GM21723 (cell line): ENCODE results near the gene DNAAF1.
A peak's percentile ranks its signal among the peaks of the same experiment; 100 is the strongest.

Source experiments
- ATAC-seq: cut with Tn5 transposase; IDR thresholded peaks from one replicate; pipeline ENCODE4 v1.9.1; 2021; ENCODE audit warnings: mild to moderate bottlenecking, moderate library complexity; ENCODE audit not compliant: unreplicated experiment

Gene DNAAF1

DNA sequence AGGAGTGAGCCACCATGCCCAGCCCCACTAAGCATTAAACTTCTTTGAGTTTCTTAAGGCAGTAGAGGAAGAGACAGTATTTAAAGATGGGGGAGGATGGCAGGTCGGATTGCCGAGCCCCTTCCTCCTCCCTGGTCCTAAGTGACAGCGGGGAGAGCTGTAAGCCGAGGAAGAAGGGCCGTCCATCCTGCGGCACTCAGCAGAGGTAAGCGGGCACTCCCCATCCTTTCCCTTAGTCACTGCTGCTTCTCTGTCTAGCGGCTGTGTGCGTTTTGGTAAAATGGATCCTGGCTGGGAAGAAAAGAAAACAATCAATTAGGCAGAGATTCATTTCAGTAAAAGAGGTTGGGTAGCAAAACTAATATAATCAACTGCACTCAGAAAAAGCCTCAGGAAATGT lies 13.9 kb downstream of the DNAAF1 start:
- ATAC-seq: no peak

DNA sequence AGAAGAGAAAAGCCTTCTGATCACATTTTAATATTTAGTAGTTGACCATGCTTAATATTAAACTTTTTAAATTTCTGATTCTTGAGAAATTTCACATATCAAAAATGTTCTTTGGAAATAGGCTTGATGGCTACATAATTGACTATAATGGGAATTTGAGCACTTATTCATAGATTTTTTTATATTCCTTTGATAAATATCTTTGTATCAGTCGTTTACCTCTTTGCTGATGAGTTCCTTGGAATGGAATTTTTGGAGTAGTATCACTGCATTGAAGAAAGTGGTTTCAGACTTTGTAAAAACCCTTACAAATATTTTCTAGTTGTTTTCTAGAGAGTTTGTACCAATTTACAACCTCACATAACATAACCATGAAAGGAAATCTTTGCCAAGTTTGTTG lies 14.7 kb downstream of the DNAAF1 start:
- ATAC-seq: no peak

DNA sequence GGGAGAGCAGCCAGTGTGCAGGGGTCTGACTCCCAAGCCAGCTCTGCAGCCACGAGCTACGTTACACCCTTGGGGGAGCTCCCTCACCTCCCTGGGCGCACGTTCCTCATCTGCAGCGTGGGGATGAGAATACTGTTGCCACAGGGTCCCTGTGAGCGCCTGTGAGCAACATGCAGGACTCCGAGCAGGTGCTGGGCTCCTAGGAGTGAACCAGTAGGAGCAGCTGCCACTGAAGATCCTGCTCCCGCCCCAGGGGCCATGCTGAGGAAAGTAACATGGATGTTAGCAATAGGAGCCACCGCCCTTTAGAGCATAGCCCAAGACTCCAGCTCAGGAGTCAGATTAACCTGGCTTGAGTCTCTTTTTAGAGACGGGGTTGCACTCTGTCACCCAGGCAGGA lies 15.9 kb downstream of the DNAAF1 start:
- ATAC-seq: no peak

DNA sequence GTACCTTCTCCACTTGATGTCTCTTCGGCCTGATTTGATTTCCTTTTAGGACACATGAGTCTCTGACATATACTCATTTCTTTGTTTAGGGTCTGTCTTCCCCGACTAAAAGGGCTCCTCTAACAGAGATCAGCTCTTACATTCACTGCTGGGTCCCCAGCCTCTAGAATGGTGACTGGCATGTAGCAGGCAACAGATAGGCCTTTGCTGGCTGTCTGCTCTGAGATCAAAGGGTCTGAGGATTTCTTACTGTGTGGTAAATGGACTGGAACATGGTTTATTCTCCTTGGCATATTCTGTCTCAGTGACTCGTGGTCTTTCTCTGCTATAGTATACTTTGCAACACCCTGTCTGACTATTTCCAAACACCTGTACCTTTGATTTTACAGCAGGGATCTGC lies 16.7 kb downstream of the DNAAF1 start:
- no peak for ATAC-seq

DNA sequence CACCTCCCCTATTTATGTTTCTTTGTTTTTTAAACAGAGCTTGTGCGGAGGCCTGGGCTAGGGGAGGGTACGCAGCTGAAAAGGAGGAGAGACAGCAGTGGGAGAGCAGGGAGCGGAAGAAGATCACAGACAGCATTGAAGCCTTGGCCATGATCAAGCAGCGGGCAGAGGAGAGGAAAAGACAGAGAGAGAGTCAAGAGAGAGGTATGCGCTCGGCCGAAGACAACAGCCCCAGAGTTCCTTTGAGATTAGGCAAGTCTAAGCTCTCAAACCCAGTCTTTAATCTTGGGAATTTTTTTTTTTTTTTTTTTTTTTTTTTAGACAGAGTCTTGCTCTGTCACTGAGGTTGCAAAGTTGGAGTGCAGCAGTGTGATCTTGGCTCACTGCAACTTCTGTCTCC lies 20.6 kb downstream of the DNAAF1 start:
- no peak for ATAC-seq

DNA sequence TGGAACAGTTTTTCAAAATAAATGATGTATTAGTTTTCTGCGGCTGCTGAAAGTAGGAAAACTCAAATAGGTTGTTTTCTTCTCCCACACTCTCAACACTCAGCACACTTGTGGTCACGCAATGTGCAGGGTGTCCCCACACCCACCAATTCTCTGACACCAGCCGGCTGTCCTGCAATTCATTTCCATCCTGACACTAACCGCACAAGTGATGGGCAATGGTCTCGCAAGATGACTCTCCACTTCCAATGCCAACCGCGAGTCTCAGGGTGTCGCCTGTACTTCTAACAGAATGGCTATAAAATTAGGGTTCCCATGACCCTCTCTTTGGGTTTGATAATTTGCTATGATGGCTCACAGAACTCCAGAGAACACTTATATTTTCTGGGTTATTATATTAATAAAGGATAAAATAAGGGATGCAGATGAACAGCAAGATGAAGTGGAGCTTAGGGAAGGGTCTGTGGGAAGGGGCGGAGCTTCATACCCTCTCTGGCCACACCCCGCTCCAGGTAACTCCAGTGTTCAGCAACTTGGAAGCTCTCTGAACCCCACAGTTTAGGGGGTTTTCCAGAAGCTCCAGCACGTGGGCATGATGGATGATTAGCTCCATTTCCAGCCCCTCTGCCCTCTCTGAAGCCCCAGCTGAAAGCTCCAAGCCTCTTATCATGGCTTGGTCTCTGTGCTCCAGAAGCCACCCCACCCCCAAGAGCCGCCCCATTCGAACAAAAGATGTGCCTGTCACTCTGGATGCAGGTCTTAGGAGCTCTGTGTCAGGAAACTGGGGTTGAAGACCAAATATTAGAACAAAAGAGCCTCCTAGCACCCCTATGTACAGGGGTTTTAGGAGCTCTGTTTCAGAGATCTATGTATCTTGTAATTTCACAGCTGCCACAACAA lies 21.9 kb downstream of the DNAAF1 start:
- no peak for ATAC-seq

DNA sequence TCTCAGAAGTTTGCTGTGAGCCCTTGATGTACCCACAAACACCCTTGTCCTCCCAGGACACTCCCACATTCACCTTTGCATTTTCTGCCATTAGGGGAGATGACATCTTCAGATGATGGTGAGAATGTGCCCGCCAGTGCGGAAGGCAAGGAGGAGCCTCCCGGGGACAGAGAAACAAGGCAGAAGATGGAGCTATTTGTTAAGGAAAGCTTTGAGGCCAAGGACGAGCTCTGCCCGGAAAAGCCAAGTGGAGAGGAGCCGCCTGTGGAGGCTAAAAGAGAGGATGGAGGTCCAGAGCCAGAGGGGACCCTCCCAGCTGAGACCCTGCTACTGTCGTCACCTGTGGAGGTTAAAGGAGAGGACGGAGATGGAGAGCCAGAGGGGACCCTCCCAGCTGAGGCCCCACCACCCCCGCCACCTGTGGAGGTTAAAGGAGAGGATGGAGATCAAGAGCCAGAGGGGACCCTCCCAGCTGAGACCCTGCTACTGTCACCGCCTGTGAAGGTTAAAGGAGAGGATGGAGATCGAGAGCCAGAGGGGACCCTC lies 24.7 kb downstream of the DNAAF1 start:
- no peak for ATAC-seq

DNA sequence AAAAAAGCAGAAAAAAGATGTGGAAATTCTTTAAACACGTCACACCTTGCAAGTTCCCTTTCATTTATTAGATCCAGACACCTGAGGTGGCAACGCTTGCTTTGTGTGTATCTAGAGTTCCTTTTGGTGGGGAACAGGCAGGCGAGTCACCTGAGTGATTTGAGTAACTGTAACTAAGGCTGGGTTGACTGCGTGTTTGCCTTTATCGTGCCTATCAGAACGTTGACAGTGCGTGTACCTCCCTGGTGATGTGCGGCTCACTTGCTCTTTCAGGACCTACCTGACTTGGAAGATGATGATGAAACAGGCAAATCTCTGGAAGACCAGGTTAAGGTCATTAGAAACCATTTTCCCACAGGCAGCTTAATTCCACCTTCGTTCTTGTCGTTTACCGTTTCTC lies 29.3 kb downstream of the DNAAF1 start:
- no peak for ATAC-seq

DNA sequence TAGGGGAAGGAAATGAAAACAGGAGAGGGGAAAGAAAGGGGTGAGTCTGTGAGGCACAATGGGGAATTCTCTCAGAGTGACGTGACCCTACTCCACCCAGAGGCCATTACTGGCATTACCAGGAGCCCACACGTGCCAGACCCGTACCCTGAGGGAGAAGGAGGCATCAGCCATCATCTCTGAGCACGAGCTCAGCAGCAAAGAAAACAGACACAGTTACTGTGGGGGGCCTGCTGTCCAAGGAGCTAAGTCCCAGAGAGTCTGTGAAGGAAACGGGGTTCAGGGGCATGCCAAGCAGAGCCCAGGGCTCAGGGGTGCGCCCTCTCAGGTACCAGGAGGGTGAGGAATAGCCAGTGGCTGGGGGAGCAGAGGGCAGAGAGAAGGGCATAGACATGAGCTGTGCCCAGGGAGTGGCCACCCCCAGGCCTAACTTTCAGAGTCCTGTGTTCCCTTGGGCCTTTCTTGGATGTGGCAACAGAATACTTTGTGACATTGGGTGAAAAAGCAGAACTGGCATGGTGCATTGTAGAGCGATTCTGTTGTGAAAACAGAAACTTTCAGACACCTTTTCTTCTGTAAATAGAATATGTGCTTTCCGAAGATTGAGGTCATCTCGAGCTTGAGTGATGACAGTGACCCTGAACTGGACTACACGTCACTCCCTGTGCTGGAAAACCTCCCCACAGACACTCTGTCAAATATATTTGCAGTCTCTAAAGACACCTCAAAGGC lies 30.4 kb downstream of the DNAAF1 start:
- peak; percentile 83 for ATAC-seq

DNA sequence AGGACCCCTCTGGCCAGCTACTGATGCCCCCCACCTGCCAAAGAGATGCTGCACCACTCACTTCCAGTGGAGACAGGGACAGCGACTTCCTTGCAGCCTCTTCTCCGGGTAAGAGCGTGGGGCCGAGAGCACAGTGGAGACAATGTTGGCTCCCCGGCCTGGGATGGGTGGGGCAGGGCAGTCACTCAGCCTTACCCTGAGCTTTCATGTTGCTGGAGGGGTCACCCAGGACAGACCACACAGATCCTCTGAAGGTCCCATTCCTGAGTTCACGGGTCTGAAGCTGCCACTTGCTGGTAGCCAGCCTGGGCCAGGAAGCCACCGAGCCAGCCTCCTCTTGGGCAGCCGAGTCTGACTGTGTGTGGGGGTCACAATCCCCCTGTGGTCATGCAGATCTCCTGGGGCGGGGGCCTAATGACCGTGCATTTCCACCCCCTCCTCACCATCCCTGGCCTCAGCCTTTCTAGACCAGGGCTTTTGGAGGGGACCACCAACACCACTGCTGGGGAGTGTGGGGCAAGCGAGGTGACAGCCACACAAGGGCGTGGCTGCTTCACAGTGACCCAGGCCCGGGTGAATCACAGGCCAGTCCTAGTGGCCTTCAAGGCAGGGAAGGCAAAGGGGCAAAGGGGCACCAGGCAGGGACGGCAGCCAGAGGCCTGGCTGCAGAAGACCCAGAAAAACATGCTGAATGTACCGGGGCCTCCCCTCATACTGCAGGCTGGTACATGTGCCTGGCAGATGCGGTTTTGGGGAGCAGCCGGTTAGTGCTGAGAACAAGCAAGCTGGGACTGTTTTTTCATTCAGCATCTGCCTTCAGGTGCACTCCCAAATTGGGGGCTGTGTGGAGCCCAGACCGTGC lies 31.3 kb downstream of the DNAAF1 start:
- ATAC-seq: no peak

DNA sequence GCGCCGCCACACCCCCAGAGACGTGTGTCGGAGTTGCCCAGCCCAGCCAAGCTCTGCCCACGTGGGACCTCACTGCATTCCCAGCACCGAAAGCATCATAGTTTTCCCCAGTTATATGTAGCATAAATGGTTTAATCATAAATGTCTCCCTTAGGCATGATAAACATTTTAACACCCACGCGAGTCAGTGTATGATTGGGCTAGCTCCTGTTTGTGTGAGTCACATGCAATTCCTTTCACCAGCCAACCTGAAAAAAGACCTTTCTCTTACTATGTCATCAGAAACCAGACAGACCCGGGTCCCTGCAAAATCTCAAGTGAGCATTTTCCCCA lies 32.6 kb downstream of the DNAAF1 start:
- ATAC-seq: no peak

DNA sequence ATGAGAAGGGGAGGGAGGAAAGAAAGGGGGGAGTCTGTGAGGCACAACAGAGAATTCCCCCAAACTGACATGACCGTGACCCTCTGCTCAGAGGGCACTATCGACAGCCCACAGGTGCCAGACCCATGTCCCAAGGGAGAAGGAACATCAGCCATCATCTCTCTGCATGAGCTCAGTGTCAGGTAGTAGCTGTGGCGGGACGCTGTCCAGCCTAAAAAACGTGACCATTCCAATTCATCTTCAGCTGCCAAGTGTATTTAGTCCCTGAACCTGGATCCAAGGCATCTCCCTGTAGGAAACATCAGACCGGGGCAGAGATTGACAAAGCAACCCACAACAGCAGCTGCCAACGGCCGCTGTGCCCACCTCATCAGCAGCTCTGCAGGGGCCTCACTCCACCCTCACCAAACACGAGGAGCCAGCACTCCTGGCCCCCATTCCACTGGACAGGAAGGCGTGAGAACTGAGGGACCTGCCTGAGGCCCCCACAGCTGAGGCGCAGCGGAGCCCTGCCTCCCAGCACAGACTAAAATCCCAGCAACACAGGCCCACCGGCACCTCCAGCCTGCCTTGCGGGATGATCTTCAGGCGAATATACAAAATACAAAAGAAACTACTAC lies 33.1 kb downstream of the DNAAF1 start:
- ATAC-seq: no peak

DNA sequence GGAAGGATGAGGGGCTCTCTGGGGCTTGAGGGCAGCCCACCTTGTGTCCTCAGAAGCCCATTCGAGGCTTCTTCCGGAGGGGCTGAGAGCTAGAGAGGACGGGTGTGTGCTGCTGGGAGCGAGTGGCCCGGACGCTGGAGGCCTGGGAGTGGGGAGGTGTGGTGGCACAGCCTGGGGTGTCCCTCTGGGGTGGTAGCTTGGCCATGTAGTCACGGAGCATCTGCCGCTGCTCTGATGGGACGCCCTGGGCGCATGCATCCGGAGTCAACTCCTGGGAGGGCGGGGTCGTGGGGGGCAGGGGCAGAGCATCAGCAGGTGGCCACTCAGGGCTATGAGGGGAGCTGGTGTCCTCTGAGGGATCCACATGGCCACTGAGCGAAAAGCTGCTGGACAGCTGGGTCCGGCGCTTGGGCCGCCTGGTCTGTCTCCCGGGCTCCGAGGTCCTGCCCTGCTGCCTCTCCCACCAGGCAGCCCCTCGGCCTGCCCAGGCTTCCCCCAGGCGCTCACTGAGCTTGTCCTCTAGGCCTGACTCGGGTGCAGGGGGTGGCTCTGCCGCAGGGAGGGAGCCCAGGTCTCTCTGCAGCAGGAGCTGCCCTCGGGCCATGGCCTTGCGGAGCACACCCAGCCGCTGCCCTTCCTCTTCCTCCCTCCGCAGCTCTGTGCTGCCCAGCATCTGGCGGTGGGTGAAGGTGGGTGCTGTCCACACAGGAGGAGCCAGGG lies 33.9 kb downstream of the DNAAF1 start:
- no peak for ATAC-seq

DNA sequence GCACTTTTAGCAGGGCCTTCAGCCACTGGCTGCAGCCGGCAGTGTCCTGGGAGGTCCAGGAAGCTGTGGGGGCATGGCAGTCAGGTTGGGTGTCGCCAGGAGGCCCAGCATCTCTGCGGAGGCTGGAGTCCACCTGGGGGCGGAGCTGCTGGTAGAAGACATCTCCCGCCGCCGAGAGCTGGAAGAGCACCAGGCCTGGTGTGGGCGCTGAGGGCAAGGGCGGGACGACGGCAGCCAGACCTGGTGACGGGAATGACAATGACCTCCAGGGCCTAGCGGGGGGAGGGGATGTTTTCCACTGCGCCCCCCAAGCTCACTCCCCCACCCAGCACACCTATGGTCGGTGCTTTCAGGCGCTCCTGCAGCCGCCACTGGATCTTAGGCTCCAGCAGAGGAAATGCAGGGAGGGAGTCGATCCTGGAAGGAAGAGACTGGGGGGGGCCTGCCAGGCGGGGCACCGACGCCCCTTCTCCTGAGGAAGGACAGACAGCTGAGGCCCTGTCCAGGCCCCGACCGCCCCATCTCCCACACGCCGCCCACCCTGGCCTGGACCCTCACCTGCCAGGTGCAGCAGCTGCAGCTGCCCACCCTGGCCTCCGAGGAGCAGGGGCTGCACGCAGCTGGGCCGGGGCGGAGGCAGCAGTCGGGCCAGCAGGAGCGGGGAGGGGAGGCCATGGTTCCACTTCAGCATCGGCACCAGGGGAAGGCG lies 34.7 kb downstream of the DNAAF1 start:
- ATAC-seq: no peak

DNA sequence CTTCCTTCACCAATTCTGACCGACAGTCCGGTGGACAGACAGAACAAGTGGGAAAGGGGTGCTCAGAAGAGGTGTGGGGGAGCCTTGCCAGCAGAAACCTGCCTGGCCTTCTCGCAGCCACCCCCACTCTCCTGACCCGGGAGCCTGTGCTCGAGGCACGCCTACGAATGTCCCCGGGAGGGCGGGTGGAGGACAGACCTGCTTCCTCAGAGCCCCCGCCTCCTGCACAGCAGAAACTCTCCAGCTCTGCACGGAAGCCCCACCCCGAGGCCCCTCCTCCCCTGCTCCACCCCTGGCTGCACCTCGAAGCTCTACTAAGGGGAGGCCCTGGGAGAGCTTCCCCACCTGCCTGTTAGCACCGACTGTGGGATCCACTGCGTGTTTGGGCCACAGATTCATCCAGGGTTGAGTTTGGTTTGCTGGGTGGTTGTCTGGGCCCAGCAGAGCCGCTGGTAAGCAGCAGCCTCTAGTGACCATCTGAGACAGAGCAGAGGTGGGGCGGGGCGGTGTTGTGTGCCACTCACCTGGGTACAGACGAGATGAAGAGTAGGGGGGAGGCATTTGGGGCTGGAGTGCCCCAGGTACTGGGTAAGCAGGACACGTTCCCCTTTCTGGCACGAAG lies 35.5 kb downstream of the DNAAF1 start:
- no peak for ATAC-seq

DNA sequence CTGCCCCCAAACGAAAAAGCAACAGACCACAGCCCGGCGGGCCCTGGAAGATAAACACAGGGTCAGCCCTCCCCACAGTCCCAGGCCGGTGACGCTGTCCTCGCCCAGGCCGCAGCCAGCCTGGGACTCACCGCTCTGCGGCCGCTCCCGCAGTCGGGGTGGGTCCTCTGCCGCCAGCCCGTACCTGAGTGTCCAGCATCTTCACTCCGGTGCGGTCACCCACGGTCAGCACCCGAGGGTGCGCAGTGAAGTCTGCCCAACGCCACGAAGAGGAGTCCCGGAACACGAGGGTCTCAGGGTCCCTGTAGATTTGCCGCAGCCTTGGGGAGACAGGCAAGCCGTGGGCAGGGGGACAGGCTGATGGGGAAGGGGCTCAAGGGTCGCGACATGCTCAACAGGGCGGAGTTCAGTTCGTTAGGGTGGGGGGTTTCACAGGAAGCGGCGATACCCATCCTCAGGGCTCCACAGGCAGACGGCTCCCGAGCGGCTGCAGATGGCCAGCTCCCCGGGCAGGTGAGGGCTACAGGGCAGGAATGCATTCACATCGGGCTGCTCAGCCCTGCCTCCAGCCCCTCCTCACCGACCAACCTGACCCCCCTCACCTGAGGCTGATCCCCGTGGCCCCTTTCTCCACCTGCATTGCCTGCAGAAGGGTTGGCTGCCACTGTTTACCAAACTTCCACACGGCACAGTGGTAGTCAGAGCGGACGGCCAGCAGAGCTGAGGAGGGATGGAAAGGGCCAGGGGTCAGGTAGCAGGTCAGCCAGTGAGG lies 36.2 kb downstream of the DNAAF1 start:
- ATAC-seq: no peak

DNA sequence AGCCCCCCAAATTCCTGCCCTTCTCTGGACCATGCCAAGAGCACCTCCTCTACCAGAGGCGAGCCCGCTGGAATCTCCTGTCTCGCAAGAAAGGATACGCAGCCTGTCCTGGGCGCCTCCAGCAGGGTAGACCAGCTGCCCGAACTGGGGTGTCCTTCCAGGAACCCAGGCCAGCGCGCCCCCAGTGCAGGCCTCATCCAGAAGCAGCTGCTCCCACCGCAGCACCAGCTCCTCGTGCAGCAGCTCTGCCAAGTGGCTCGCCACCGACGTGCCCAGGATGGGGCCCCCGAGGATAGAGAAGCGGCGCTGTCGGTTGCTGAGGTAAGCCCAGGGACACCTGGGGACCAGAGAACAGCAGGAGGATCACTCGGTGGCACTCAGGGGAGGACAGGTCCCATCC lies 37.0 kb downstream of the DNAAF1 start:
- ATAC-seq: no peak
